Neural progenitor cell (in vitro differentiated cells): ENCODE measurements around the gene CXCR4. TPM values are rescaled to one million over a fixed set of nuclear protein-coding genes. Genes with fewer than 3 reads are reported as not detected.

Experiments used
- DNase-seq: peaks from one replicate; pipeline ENCODE4 v3.0.0-alpha.2; 2016; ENCODE audit warnings: low spot score
- H2AFZ ChIP-seq: fragments of 200-600 bp; sonication (generic); replicated peaks from 2 replicates; pipeline ENCODE4 v1.6.1; 2016; ENCODE audit warnings: antibody characterized with exemption
- H3F3A ChIP-seq: fragments of 200-600 bp; sonication (generic); 2 replicates; pipeline ENCODE4 v1.6.1; 2016; ENCODE audit warnings: antibody characterized with exemption, low read depth
- H3K27ac ChIP-seq: fragments of 200-600 bp; sonication (generic); 2 replicates; pipeline ENCODE4 v1.5.1; 2016; ENCODE audit warnings: mild to moderate bottlenecking
- H3K27me3 ChIP-seq: fragments of 200-600 bp; sonication (generic); 2 replicates; pipeline ENCODE4 v1.6.1; 2016; ENCODE audit warnings: mild to moderate bottlenecking, moderate library complexity
- H3K36me3 ChIP-seq: fragments of 200-600 bp; sonication (generic); 2 replicates; pipeline ENCODE4 v1.5.1; 2016
- H3K4me1 ChIP-seq: fragments of 200-600 bp; sonication (generic); 2 replicates; pipeline ENCODE4 v1.6.1; 2016; ENCODE audit warnings: mixed run types
- H3K4me2 ChIP-seq: fragments of 200-600 bp; sonication (generic); 2 replicates; pipeline ENCODE4 v1.6.1; 2016
- H3K4me3 ChIP-seq: fragments of 200-600 bp; sonication (generic); 2 replicates; pipeline ENCODE4 v1.5.1; 2016
- H3K79me2 ChIP-seq: fragments of 200-600 bp; sonication (generic); 2 replicates; pipeline ENCODE4 v1.6.1; 2016; ENCODE audit warnings: low read depth
- H3K9ac ChIP-seq: fragments of 200-600 bp; sonication (generic); 2 replicates; pipeline ENCODE4 v1.6.1; 2016
- H3K9me3 ChIP-seq: fragments of 200-600 bp; sonication (generic); 2 replicates; pipeline ENCODE4 v1.5.1; 2016; ENCODE audit warnings: low read depth
- H4K20me1 ChIP-seq: fragments of 200-600 bp; sonication (generic); 2 replicates; pipeline ENCODE4 v1.6.1; 2016; ENCODE audit warnings: low read depth
- H3K27ac Mint-ChIP-seq: 3 replicates; pipeline ENCODE4 v1.8.0; 2021; ENCODE audit warnings: mixed read lengths
- H3K27me3 Mint-ChIP-seq: 2 replicates; pipeline ENCODE4 v1.8.0; 2022; ENCODE audit warnings: low read depth, mild to moderate bottlenecking, inconsistent platforms, moderate library complexity, mixed read lengths; ENCODE audit not compliant: insufficient read depth
- H3K36me3 Mint-ChIP-seq: 3 replicates; pipeline ENCODE4 v1.8.0; 2021; ENCODE audit warnings: mixed read lengths
- H3K4me1 Mint-ChIP-seq: 3 replicates; pipeline ENCODE4 v1.8.0; 2021; ENCODE audit warnings: mixed read lengths
- H3K4me3 Mint-ChIP-seq: 3 replicates; pipeline ENCODE4 v1.8.0; 2021; ENCODE audit warnings: mild to moderate bottlenecking, moderate library complexity, mixed read lengths
- H3K9me3 Mint-ChIP-seq: 3 replicates; pipeline ENCODE4 v1.8.0; 2020; ENCODE audit warnings: mixed read lengths
- EZH2 ChIP-seq: fragments of 200-600 bp; sonication (generic); IDR thresholded peaks from 2 replicates; pipeline ENCODE4 v1.6.1; 2017; ENCODE audit warnings: antibody characterized with exemption, mild to moderate bottlenecking, moderate library complexity
- EZH2phosphoT487 ChIP-seq: fragments of 200-600 bp; sonication (generic); IDR thresholded peaks from 2 replicates; pipeline ENCODE4 v1.6.1; 2017; ENCODE audit warnings: antibody characterized with exemption
- total RNA-seq: library from RNA; depleted of rRNA; stranded (reverse); fragments of >200 nt; gene quantifications from 2 replicates; pipeline ENCODE4 v1.2.3, GENCODE V29; 2015; ENCODE audit warnings: low replicate concordance
- TF ChIP-seq, protein P1 (sequence below): fragments of 200-600 bp; sonication (generic); IDR thresholded peaks from 2 replicates; pipeline ENCODE4 v1.5.1; 2017; ENCODE audit warnings: antibody characterized with exemption, mild to moderate bottlenecking

Gene CXCR4
- total RNA-seq, 1 donor from 2014 or later, result 32.6 TPM

DNA sequence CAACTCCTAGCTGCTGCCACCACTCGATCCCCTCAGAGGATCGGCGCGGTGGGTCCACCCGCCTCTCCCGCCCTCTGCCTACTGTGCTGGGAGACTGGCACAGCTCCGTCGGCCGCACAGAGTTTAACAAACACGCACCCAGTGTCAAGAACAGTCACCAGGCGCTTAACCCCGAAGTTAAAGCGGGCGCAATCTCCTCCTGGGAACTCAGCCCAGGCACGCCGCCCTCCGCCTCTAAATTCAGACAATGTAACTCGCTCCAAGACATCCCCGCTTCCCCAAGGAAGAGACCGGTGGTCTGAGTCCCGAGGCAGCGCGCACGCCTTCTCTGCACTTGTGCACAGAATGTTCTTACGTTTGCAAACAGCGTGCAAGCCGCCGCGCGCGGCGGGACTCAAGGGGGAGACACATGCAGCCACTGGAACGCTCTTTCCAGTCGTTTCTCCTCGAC, 533 bp downstream of the CXCR4 start:
- Mint-ChIP-seq H3K9me3 (peaks cover 1% of the 10 kb centered on the region), H3K27me3 (peaks cover 16% of the 10 kb centered on the region), H3K36me3 (peaks cover 31% of the 10 kb centered on the region), H3K4me3 (peak overlapping the region; percentile 99), H3K27ac (peak overlapping the region; percentile 93), H3K4me1 (peaks cover 71% of the 10 kb centered on the region)
- Histone ChIP-seq H3K4me1 (peaks cover 49% of the 10 kb centered on the region), H3K9me3 (no peaks in the 10 kb centered on the region), H3K79me2 (peaks cover 11% of the 10 kb centered on the region), H3K9ac (no peak overlapping the region), H3K27ac (no peak overlapping the region), H3K27me3 (peaks cover 30% of the 10 kb centered on the region), H3K4me3 (peak overlapping the region; percentile 70), H4K20me1 (peaks cover 32% of the 10 kb centered on the region), H3K4me2 (peak overlapping the region; percentile 100), H2AFZ (peak overlapping the region; percentile 38), H3K36me3 (no peaks in the 10 kb centered on the region), H3F3A (peaks cover 55% of the 10 kb centered on the region)
- TF ChIP-seq EZH2phosphoT487 (peak; percentile 37), EZH2 (no peak)
- TF ChIP-seq, protein P1, sequence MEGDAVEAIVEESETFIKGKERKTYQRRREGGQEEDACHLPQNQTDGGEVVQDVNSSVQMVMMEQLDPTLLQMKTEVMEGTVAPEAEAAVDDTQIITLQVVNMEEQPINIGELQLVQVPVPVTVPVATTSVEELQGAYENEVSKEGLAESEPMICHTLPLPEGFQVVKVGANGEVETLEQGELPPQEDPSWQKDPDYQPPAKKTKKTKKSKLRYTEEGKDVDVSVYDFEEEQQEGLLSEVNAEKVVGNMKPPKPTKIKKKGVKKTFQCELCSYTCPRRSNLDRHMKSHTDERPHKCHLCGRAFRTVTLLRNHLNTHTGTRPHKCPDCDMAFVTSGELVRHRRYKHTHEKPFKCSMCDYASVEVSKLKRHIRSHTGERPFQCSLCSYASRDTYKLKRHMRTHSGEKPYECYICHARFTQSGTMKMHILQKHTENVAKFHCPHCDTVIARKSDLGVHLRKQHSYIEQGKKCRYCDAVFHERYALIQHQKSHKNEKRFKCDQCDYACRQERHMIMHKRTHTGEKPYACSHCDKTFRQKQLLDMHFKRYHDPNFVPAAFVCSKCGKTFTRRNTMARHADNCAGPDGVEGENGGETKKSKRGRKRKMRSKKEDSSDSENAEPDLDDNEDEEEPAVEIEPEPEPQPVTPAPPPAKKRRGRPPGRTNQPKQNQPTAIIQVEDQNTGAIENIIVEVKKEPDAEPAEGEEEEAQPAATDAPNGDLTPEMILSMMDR, result peak; percentile 5
- peak; percentile 82 for DNase-seq

DNA sequence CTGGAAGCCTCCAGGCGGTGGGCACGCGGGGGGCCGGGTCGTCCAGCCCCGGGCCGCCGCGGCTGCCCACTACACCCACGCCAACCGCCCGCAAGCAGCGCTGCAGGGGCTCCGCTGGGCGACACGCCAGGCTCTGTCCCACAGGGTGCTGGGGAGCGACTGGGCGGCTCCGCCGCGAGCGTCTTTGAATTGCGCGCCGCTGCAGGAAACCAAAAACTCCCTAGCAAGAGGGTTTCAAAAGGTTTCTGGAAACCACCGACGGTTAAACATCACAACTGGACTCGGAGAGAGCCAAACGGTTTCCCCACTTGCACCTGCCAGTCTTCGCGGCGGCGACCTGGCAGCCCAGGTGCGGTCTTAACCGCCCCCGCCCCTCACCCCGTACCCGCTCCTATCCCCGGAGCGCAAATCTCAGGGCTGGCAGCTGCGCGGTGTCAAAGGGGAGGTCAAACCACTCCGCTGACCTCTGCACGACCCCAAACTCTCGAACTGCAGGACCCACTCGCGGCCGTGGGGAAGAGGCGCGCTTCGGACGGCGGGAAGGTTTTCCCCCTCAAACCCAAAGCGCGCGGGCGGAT, 1.0 kb downstream of the CXCR4 start:
- H3K27me3 Mint-ChIP-seq, result peaks cover 16% of the 10 kb centered on the region

DNA sequence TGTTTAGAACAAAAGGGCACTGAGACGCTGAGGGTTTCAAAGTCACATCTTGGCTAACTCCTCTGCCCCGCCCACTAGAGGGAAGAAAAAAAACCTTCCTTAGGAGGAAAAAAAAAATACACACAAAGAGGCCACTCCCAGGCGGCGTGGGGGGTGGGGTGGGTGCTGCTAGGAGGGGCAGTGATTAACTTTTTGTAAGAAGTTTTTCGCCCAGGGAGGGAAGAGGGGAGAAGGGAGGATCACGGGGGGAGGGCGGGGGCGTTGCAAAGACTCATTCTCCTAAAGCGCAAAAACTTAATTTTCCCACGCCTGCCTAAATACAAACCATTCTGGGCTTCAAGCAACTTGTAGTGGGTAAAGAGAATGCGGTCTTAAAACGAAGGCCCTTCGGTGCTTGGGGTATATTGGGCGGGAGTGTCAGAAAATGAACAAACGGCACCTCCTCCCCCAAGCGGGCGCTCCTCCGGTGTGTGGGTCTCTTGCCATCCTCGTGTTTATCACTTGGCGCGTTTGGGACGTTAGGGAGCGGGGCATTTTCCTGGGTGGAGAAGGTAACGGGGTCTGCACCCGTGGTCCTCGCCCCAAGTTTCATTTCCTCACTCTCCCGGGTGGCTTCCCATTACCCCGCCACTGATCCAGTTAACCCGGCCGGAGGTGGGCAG, 1.7 kb downstream of the CXCR4 start:
- Mint-ChIP-seq H3K9me3 (peaks cover 7% of the 10 kb centered on the region), H3K4me1 (peaks cover 68% of the 10 kb centered on the region), H3K27me3 (peaks cover 13% of the 10 kb centered on the region), H3K4me3 (peak overlapping the region; percentile 99), H3K36me3 (peaks cover 33% of the 10 kb centered on the region), H3K27ac (peak overlapping the region; percentile 87)
- Histone ChIP-seq H3K4me3 (peak overlapping the region; percentile 70), H3K79me2 (peaks cover 11% of the 10 kb centered on the region), H3K4me1 (peaks cover 43% of the 10 kb centered on the region), H4K20me1 (peaks cover 32% of the 10 kb centered on the region), H3K4me2 (peak overlapping the region; percentile 100), H3K27me3 (peaks cover 30% of the 10 kb centered on the region), H3F3A (peaks cover 50% of the 10 kb centered on the region), H3K9ac (no peak overlapping the region), H3K36me3 (no peaks in the 10 kb centered on the region), H2AFZ (no peak overlapping the region), H3K9me3 (no peaks in the 10 kb centered on the region), H3K27ac (no peak overlapping the region)
- DNase-seq, result peak; percentile 88
- TF ChIP-seq, protein P1, result no peak
- TF ChIP-seq EZH2 (no peak), EZH2phosphoT487 (no peak)

More for the DNA sequence above, 1.0 kb downstream of the CXCR4 start:
- H3K36me3 ChIP-seq, result no peaks in the 10 kb centered on the region
- H4K20me1 ChIP-seq, result peaks cover 32% of the 10 kb centered on the region
- no peak overlapping the region for H3K27ac ChIP-seq
- H3K79me2 ChIP-seq, result peaks cover 11% of the 10 kb centered on the region
- peak overlapping the region; percentile 38 for H2AFZ ChIP-seq
- H3K27ac Mint-ChIP-seq, result no peak overlapping the region
- peak overlapping the region; percentile 99 for H3K4me3 Mint-ChIP-seq
- H3F3A ChIP-seq, result peaks cover 55% of the 10 kb centered on the region
- peaks cover 69% of the 10 kb centered on the region for H3K4me1 Mint-ChIP-seq
- H3K9ac ChIP-seq, result no peak overlapping the region
- peak overlapping the region; percentile 100 for H3K4me2 ChIP-seq
- peaks cover 49% of the 10 kb centered on the region for H3K4me1 ChIP-seq
- peak; percentile 51 for DNase-seq
- TF ChIP-seq, protein P1, result no peak
- peak; percentile 40 for TF ChIP-seq EZH2
- TF ChIP-seq EZH2phosphoT487, result peak; percentile 22
- H3K27me3 ChIP-seq, result peaks cover 30% of the 10 kb centered on the region
- H3K4me3 ChIP-seq, result peak overlapping the region; percentile 70
- H3K9me3 ChIP-seq, result no peaks in the 10 kb centered on the region
- H3K9me3 Mint-ChIP-seq, result peaks cover 2% of the 10 kb centered on the region
- peaks cover 33% of the 10 kb centered on the region for H3K36me3 Mint-ChIP-seq
